ENCODE results near the gene SNRNP40. TPM values are rescaled to one million over a fixed set of nuclear protein-coding genes. Genes with fewer than 3 reads are reported as not detected.

SNRNP40 gene
- total and polyA plus RNA-seq, 2 donors (not counting 3 experiments of a cell fraction or from before 2014, with no cell fraction given), result 66.3 to 78.1 TPM

DNA sequence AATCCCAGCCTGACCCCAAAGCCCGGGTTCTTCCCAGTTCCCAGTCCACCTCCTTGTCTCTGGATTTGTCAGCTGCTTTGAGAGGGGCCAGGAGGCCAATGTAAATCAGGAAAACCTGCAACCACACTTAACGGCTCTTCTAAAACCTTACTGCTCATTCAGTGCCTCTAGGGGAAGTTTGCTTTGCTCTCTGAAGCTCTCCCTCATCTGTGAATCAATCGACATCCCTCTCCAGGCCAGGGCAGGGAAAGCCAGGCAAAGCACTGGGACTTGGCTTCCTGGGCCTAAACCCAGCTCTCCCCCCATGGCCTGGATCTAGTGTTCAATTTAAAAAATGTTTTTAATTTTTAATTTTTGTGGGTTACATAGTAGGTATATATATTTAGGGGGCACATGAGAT is 66.2 kb downstream of the SNRNP40 start:
- Histone ChIP-seq H3K4me2 (ENCODE audit: insufficient read depth, low read length) (no peak overlapping the region), H3K27ac (ENCODE audit: insufficient read depth, low read depth, low read length) (no peak overlapping the region), H2AFZ (ENCODE audit: low read depth, low read length) (no peak overlapping the region), H3K4me1 (ENCODE audit: control insufficient read depth, extremely low read depth, insufficient read depth, low read length) (no peaks in the 10 kb centered on the region), H3K79me2 (ENCODE audit: control insufficient read depth, insufficient read depth, low read length) (no peaks in the 10 kb centered on the region), H4K20me1 (replicated peaks; ENCODE audit: control insufficient read depth, extremely low read depth, insufficient read depth, low read length) (no peaks in the 10 kb centered on the region), H3K9me1 (replicated peaks; ENCODE audit: control insufficient read depth, extremely low read depth, insufficient read depth, low read length) (no peaks in the 10 kb centered on the region), H3K9ac (replicated peaks; ENCODE audit: extremely low read depth, insufficient read depth, low read length) (no peak overlapping the region), H3K36me3 (ENCODE audit: control insufficient read depth in 2 of 2, extremely low read depth in 1 of 2, insufficient read depth in 2 of 2, low read length in 2 of 2) (no peaks in the 10 kb centered on the region), H3K27me3 (ENCODE audit: control insufficient read depth in 2 of 2, insufficient read depth in 2 of 2, low read length in 2 of 2) (peaks cover 0 to 5% of the 10 kb centered on the region in 2 experiments), H3K4me3 (replicated peaks in 1 of 3; ENCODE audit: insufficient read depth in 1 of 3, low read depth in 1 of 3, low read length in 3 of 3) (no peak overlapping the region), H3K9me3 (replicated peaks; ENCODE audit: control insufficient read depth, insufficient read depth, low read length) (no peaks in the 10 kb centered on the region)
- POLR2A ChIA-PET, result no interaction called here
- dilution Hi-C loops (cut with MboI; ENCODE audit: extremely low pct_ligation_motif_present, low sequenced_read_pairs) (no loop called here), intact Hi-C loops (cut with micrococcal nuclease) (no loop called here)
- CTCF ChIA-PET, result no interaction called here
- FAIRE-seq (no peak), DNase-seq (ENCODE audit: low read depth, low spot score) (no peak)
- no peak for TF ChIP-seq POLR2AphosphoS5 (IDR thresholded peaks at IDR 0.05; ENCODE audit: insufficient read depth, low read depth, low read length)
- TF ChIP-seq FOS (IDR thresholded peaks at IDR 0.05; ENCODE audit: borderline replicate concordance, insufficient read depth, low read length), result no peak
- TF ChIP-seq EZH2 (IDR thresholded peaks at IDR 0.05; ENCODE audit: borderline replicate concordance, low read depth, low read length, severe bottlenecking), result no peak
- TF ChIP-seq JUN (IDR thresholded peaks at IDR 0.05; ENCODE audit: borderline replicate concordance, insufficient read depth, insufficient read length, low read depth), result no peak
- no TSS peak for BruUV-seq (replicated peaks)

DNA sequence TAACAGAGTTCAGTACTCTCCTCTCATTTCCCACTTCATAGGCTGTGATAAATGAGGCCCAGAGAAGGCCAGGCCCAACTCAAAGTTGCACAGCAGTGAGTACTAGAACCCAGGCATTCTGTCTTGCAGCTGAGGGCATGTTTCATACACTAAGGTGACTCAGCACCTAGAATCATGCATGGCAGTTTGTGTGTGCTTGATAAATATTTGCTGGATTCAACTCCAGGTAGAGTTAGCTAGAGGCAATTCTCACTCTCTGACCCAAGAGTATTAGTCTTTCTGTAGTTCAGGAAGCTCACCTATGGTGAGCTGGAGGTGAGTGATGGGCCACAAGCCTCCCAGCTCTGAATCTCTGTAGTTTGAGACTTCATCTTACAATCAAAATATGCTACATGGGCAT is 67.6 kb downstream of the SNRNP40 start:
- BruUV-seq (replicated peaks), result no TSS peak
- TF ChIP-seq POLR2AphosphoS5 (IDR thresholded peaks at IDR 0.05; ENCODE audit: insufficient read depth, low read depth, low read length) (no peak), GATA2 (IDR thresholded peaks at IDR 0.05; ENCODE audit: insufficient read depth, insufficient read length, low read depth, low read length) (no peak)
- TF ChIP-seq, protein P1, sequence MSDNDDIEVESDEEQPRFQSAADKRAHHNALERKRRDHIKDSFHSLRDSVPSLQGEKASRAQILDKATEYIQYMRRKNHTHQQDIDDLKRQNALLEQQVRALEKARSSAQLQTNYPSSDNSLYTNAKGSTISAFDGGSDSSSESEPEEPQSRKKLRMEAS (IDR thresholded peaks at IDR 0.05; ENCODE audit: insufficient read depth, insufficient read length), result no peak
- CTCF ChIA-PET, result interaction anchor here (0.5 to 1.0 kb wide), 2 partner anchors 51 to 320 kb away, joined by 3 read pairs; no protein-coding TSS in a partner anchor

More for the DNA sequence above, 67.6 kb downstream of the SNRNP40 start:
- no peak overlapping the region for H2AFZ ChIP-seq (ENCODE audit: low read depth, low read length)
- intact Hi-C loops (cut with micrococcal nuclease) (no loop called here), dilution Hi-C loops (cut with MboI; ENCODE audit: extremely low pct_ligation_motif_present, low sequenced_read_pairs) (no loop called here)
- H3K9ac ChIP-seq (replicated peaks; ENCODE audit: extremely low read depth, insufficient read depth, low read length), result no peak overlapping the region
- POLR2A ChIA-PET, result no interaction called here
- DNase-seq (ENCODE audit: low read depth, low spot score) (no peak), FAIRE-seq (no peak)
- no peak overlapping the region for H3K4me3 ChIP-seq (replicated peaks in 1 of 3; ENCODE audit: insufficient read depth in 1 of 3, low read depth in 1 of 3, low read length in 3 of 3)
- no peaks in the 10 kb centered on the region for H3K9me1 ChIP-seq (replicated peaks; ENCODE audit: control insufficient read depth, extremely low read depth, insufficient read depth, low read length)
- no peaks in the 10 kb centered on the region for H3K36me3 ChIP-seq (ENCODE audit: control insufficient read depth in 2 of 2, extremely low read depth in 1 of 2, insufficient read depth in 2 of 2, low read length in 2 of 2)
- no peak overlapping the region for H3K4me2 ChIP-seq (ENCODE audit: insufficient read depth, low read length)
- H3K9me3 ChIP-seq (replicated peaks; ENCODE audit: control insufficient read depth, insufficient read depth, low read length), result no peaks in the 10 kb centered on the region
- H3K27me3 ChIP-seq (ENCODE audit: control insufficient read depth in 2 of 2, insufficient read depth in 2 of 2, low read length in 2 of 2), result no peaks in the 10 kb centered on the region
- no peak overlapping the region for H3K27ac ChIP-seq (ENCODE audit: insufficient read depth, low read depth, low read length)
- no peaks in the 10 kb centered on the region for H4K20me1 ChIP-seq (replicated peaks; ENCODE audit: control insufficient read depth, extremely low read depth, insufficient read depth, low read length)
- no peaks in the 10 kb centered on the region for H3K4me1 ChIP-seq (ENCODE audit: control insufficient read depth, extremely low read depth, insufficient read depth, low read length)
- H3K79me2 ChIP-seq (ENCODE audit: control insufficient read depth, insufficient read depth, low read length), result no peaks in the 10 kb centered on the region
